NCI-H2171 treated with DMSO at 0.1 percent for 48 hours (cell line): Measurements from ENCODE around the gene AMER2.
A peak's percentile ranks its signal among the peaks of the same experiment; 100 is the strongest.

Source experiments
- DNase-seq: peaks from one replicate; lab custom pipeline; 2025; lab: John Stamatoyannopoulos, UW

Gene AMER2

DNA sequence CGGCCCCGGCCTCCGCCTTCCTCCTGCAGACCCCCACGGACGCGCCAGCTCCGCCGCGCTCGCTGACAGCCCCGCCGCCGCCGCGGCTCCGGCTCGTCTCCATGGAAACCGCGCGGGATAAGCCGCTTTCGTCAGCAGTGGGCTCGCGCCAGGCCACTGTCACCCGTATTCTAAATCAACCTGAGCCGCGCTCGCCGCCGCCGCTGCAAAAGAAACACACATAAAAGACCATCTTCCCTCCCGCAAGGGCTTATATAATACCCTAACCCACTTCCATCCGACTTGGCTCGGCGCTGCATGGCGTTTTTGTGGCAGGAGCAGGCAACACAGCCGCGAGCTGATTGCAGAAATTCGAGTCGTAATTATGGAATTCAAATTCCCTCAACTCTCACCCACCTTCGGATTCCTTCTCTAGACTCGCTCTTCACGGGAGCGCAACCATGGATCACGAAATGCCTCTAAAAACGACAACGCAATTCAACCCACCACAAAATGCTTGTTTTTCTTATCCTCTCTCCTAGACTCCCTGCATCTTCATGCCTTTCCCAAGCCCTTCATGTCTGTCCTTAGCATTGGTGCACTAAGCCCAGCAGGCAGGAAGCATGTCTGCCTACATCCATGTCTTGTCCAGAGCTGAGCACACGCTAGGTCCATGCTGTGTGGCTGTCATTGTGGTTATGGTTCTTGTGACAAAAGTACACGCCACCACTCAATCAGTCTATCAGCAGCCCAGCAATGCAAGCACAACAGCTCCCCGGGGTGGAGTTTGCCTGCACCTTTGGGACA, at the start of gene AMER2:
AMER2 (minus strand) TSS at position 772 of the 786 bp plus-strand sequence; CDS start at position 103, 669 bp downstream.
- DNase-seq, result peak; percentile 33

DNA sequence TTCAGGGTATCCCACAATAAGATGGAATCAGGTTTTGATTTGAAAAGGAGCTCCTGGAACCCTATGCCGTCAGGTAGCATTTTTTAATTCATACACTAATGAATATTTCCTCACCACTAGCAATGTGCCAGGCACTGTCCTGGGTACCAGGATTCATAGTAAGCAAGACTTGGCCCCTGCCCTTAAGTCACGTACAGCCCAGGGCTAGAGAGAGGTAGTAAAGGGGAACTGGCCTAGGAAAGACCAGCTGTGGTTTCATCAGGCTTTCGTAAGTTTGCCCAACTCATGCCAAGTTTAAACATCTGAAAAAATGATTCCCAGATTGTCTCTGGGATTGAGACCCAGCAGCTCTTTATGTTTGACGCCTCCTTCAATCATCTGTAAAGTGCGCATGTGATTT, 45.9 kb upstream of the AMER2 start:
- DNase-seq, result no peak

DNA sequence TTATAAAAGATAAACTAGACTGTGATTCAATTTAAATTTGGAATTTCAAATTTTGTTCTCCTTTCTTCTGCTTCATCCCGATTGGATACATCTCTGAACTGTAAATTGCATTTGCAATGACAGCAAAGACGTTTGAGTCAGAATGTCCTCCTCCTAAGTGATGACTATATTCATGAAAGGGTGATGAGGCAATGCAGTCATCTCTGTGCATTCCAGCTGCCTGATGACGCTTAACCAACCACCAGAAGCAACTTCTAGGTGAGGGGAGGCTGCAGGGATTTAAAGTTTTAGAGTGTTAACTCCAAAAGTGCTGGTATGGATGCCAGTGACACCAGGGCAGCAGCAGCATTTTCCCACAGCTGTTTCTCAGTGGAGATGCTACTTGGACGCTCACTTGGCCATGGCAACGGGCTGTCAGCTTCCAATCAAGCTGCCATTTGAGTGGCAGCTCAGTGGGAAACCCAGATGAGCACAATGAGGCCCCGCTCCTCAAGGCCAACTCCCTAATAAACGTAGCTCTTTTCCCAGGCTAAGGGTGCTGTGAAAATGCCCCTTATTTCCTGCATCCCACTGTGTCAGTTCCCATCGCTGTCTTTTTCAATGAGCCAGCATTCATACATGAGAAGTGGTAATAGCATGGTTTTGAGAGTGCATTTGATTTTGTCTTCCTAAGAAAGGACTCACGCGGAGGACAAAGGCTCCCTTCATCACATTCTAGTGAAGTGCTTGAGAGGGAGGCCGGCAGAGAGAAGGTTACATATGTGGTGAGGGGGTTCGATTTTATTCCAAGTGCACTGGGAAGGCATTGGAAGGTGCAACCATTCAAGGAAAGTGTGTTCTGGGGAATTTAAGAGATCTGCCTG, 45.2 kb upstream of the AMER2 start:
- DNase-seq, result no peak

DNA sequence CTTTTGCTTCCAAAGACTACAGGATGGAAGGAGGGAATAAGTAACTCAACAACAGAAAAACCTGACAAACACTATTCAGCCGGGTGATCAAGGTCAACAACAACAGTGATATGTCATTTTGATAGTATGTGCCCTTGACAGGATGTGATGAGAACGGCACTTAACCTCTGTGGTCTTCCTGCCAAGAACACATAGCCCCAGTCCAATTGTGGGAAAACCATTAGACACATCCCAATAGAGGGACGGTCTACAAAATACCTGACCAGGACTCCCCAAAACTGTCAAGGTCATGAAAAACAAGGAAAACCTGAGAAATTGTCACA, 43.1 kb upstream of the AMER2 start:
- no peak for DNase-seq

DNA sequence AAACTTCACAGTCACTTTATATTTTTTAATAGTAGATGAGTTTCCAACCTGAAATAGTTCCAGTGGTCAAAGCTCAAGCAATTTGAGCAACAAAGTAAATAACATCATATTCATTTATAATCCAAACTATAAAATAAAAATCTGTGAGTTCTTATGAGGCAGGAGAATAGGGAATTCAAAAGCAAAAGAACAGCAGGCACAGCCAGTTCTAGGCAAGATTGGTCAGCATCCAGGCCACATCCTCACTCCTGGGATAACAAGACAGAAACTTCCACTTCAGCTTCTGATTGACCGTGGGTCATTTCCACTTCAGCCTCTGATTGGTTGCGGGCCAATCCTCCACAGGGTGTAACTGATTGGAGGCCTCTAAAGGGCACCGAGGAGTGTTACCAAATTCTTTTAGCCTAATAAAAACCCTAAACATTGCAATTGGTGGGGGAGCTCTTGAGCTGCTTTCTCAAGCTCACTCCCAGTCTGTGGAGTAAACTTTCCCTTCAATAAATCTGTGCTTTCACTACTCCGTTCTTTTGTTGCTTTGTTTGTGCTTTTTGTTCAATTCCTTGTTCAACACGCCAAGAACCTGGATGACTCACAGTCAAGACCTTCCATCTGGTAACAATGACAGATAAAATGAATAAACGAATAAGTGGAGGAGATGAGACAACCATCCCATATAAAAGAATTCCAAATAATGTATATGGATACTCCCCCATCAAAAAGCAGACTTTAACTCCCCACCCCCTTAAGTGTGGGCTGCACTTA, 42.6 kb upstream of the AMER2 start:
- DNase-seq, result no peak

- no peak for DNase-seq
Observed at GRCh38 chr13:25213715-25214114, 41.6 kb upstream of the AMER2 start.

DNA sequence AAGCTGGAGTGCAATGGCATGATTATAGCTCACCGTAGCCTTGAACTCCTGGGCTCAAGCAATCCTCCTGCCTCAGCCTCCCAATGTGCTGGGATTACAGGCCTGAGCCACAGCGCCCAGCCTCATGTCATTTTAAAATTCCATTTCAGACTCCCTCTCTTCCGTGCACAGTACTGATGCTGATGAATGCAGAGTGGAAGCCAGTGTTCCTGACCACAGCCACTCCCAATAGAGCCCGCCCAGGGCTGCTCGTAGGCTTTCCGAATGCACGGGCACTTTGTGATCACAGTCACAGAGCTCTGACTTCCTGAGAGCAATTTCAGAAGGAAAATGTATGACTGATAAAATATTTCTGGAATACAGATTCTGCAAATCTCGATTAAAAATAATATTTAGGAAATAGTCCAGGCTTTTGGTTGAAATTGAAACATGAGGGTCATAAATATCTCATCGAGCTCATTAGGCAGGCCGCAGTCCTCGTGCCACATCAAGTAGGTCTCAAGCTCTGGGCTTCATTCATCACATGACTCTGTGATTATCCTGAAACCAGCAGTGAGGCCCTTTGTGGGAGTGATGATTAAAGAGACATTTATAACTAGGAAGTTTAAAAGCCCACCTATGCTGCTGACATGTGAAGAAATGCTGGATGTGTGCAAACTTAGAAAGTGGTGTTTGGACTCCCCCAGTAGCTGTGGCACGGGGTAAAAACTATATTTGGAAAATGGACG, 38.9 kb upstream of the AMER2 start:
- DNase-seq, result no peak

GRCh38 chr13:25207291-25207810, 35.3 kb upstream of the AMER2 start:
- DNase-seq, result no peak

- DNase-seq, result no peak
Observed at GRCh38 chr13:25204863-25205262, 32.8 kb upstream of the AMER2 start.

- peak; percentile 36 for DNase-seq
Observed at GRCh38 chr13:25203127-25203740, 31.1 kb upstream of the AMER2 start.

DNA sequence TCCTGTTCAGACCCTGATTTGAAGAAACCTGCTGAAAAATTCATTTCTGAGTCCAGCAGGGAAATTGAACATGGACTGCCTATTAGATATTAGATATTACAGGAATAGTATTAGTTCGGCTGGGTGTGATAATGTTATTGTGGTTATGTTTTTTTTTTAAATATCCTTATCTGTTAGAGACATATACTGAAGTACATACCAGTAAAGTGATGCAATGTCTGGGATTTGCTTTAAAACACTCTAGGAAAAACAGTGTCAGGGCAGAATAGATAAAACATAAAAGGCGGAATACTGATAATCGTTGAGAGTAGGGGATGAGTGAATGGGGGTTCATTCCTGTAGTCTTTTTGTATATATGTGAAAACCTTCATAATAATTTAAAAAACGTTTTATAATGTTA, 28.7 kb upstream of the AMER2 start:
- no peak for DNase-seq

GRCh38 chr13:25198647-25199046, 26.6 kb upstream of the AMER2 start:
- no peak for DNase-seq

- peak; percentile 1 for DNase-seq
Observed at GRCh38 chr13:25196971-25197370, 24.9 kb upstream of the AMER2 start.

GRCh38 chr13:25192936-25193335, 20.8 kb upstream of the AMER2 start:
- no peak for DNase-seq

GRCh38 chr13:25192489-25192888, 20.4 kb upstream of the AMER2 start:
- DNase-seq, result no peak

DNA sequence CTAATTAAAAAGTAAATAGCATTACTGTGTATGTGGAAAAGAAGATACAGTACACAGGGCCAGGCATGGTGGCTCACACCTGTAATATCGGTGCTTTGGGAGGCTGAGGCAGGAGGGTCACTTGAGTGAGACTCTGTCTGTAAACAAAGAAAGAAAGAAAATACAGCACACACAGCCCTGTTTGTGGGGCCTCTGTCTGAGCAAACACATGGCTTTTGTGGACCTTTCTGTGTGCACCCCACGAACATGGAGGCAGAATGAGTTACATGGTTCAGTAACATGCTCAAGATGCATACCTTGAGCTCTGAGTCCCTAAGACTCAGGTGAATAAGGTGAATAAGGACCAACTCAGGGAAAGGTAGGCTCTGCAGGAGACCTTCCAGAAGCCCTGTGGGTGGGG, 20.0 kb upstream of the AMER2 start:
- DNase-seq, result no peak

- no peak for DNase-seq
Observed at GRCh38 chr13:25190771-25191170, 18.7 kb upstream of the AMER2 start.

DNA sequence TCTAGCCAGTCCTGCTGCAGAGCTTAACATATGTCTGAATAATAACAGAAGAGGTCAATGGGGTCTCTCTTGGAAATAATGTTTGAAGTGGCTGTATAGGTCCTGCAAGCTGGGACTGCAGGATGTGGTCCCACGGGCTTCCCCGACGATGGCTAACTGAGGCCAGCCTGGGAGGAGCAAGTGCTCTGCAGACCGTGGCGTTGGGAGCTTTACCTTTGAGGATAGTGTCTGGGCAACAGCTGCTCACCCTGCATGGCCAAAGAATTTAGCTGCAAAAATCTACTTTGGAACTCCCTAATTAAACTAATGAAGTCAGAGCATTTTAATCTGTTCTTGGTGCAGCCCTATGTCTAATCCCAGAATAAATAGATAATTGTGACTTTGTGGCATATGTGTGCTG, 18.2 kb upstream of the AMER2 start:
- no peak for DNase-seq

DNA sequence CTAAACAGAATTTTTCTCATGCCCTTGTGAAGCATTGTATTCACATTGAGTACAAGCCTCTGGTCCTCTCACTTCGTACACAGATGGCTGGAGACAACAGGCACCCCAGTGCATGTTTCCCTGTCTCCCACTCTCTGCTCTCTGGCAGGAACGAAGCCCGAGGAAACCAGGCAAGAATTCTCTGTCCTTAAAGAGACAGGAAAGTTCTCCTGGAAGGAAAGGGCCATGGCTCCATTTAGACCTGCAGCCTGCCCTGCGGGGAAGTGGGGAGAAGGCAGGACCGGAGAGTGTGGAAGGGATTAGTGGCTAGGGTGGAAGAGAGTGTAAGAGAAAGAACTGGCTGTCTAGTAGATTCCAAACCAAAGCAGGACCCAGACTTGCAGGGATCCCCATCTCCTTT, 15.5 kb upstream of the AMER2 start:
- no peak for DNase-seq

DNA sequence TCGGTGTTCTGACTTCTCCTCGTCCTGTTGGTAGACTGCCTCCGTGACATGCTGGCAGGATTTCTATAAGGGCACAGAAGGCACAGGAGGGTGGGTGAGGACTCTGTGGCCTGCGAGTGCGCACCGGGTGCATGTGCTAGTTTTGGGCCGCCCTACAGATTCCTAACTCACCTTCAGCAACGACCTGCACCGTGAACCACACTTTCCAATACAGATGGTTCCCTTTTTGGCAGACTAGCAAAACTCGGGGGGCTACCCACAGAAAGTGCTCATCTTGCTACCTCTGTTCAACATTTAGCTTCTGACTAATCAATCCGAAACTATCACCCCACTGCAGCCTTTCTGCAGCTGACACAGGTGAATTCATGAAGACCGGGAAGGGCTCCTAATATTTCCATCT, 14.1 kb upstream of the AMER2 start:
- no peak for DNase-seq

GRCh38 chr13:25181597-25181996, 9.5 kb upstream of the AMER2 start:
- DNase-seq, result no peak
